ENCODE measurements around the gene PCDHB13. TPM values are rescaled to one million over a fixed set of nuclear protein-coding genes. Genes with fewer than 3 reads are reported as not detected.

The PCDHB13 gene
- total RNA-seq = under 0.01 and 0.12 TPM in 2 replicates

GRCh38 chr5:141213656-141214339, at the start of gene PCDHB13:
Gene PCDHB13, plus strand, starts transcription at chr5:141213919. Its CDS starts 205 bp downstream, at chr5:141214124.

GRCh38 chr5:141172381-141173204, 41.1 kb upstream of the PCDHB13 start, which contains the start of gene PCDHB7:
Gene PCDHB7, plus strand, starts transcription at chr5:141172644. Its CDS starts 192 bp downstream, at chr5:141172836.

GRCh38 chr5:141177577-141178191, 36.0 kb upstream of the PCDHB13 start, which contains the start of gene PCDHB8:
Gene PCDHB8, plus strand, starts transcription at chr5:141177790. Its CDS starts 245 bp downstream, at chr5:141178035.

GRCh38 chr5:141182248-141182647, 31.5 kb upstream of the PCDHB13 start, which contains the start of gene PCDHB16:
Gene PCDHB16, plus strand, starts transcription at chr5:141182387. Its CDS starts 173 bp downstream, at chr5:141182560.

GRCh38 chr5:141186897-141187512, 26.7 kb upstream of the PCDHB13 start, which contains the start of gene PCDHB9:
Gene PCDHB9, plus strand, starts transcription at chr5:141187161. Its CDS starts 158 bp downstream, at chr5:141187319.

GRCh38 chr5:141192110-141192725, 21.5 kb upstream of the PCDHB13 start, which contains the start of gene PCDHB10:
Gene PCDHB10, plus strand, starts transcription at chr5:141192353. Its CDS starts 200 bp downstream, at chr5:141192553.

GRCh38 chr5:141199359-141200235, 14.1 kb upstream of the PCDHB13 start, which contains the start of gene PCDHB11:
Gene PCDHB11, plus strand, starts transcription at chr5:141199627. Its CDS starts 148 bp downstream, at chr5:141199775.

GRCh38 chr5:141208478-141208877, 5.2 kb upstream of the PCDHB13 start, which contains the start of gene PCDHB12:
Gene PCDHB12, plus strand, starts transcription at chr5:141208719. Its CDS starts 189 bp downstream, at chr5:141208908.

GRCh38 chr5:141223112-141223783, 9.5 kb downstream of the PCDHB13 start, which contains the start of gene PCDHB14:
Gene PCDHB14, plus strand, starts transcription at chr5:141223343. Its CDS starts 163 bp downstream, at chr5:141223506.

GRCh38 chr5:141245250-141245717, 31.6 kb downstream of the PCDHB13 start, which contains the start of gene PCDHB15:
Gene PCDHB15, plus strand, starts transcription at chr5:141245395. Its CDS starts 184 bp downstream, at chr5:141245579.

Other genes starting within 250 kb of the PCDHB13 start
- gene PCDHAC2, start 247.4 kb upstream of the PCDHB13 start, total RNA-seq = 0.55 and 1.9 TPM in 2 replicates
- gene PCDHB1, start 162.5 kb upstream of the PCDHB13 start, total RNA-seq = not detected in 2 replicates
- 0.55 and 2.0 TPM in 2 replicates for gene PCDHB2, start 119.3 kb upstream of the PCDHB13 start, total RNA-seq
- 0.75 and 0.77 TPM in 2 replicates for gene PCDHB3, start 113.4 kb upstream of the PCDHB13 start, total RNA-seq
- under 0.01 and 0.12 TPM in 2 replicates for gene PCDHB4, start 92.1 kb upstream of the PCDHB13 start, total RNA-seq
- 0.22 and 0.50 TPM in 2 replicates for gene PCDHB5, start 78.7 kb upstream of the PCDHB13 start, total RNA-seq
- under 0.01 TPM in 2 replicates for gene PCDHB6, start 63.9 kb upstream of the PCDHB13 start, total RNA-seq
- gene PCDHB7, start 41.3 kb upstream of the PCDHB13 start, total RNA-seq = 0.11 and 0.12 TPM in 2 replicates
- gene PCDHB8, start 36.1 kb upstream of the PCDHB13 start, total RNA-seq = 0.11 and 0.25 TPM in 2 replicates
- 0.12 and 0.33 TPM in 2 replicates for gene PCDHB16, start 31.5 kb upstream of the PCDHB13 start, total RNA-seq
- gene PCDHB9, start 26.8 kb upstream of the PCDHB13 start, total RNA-seq = under 0.01 TPM in 2 replicates
- 0.11 and 0.12 TPM in 2 replicates for gene PCDHB10, start 21.6 kb upstream of the PCDHB13 start, total RNA-seq
- under 0.01 TPM in 1 of 2 replicates, not detected in the other for gene PCDHB11, start 14.3 kb upstream of the PCDHB13 start, total RNA-seq
- under 0.01 and 0.12 TPM in 2 replicates for gene PCDHB12, start 5.2 kb upstream of the PCDHB13 start, total RNA-seq
- gene PCDHB14, start 9.4 kb downstream of the PCDHB13 start, total RNA-seq = 0.11 and 0.12 TPM in 2 replicates
- gene PCDHB15, start 31.5 kb downstream of the PCDHB13 start, total RNA-seq = under 0.01 and 0.37 TPM in 2 replicates
- 0.50 and 0.66 TPM in 2 replicates for gene SLC25A2, start 90.1 kb downstream of the PCDHB13 start, total RNA-seq
- 86.1 and 88.3 TPM in 2 replicates for gene TAF7, start 106.9 kb downstream of the PCDHB13 start, total RNA-seq
- gene PCDHGA1, start 116.6 kb downstream of the PCDHB13 start, total RNA-seq = 0.22 and 0.62 TPM in 2 replicates
- gene PCDHGA2, start 124.8 kb downstream of the PCDHB13 start, total RNA-seq = 0.89 and 2.2 TPM in 2 replicates
- gene PCDHGA3, start 129.9 kb downstream of the PCDHB13 start, total RNA-seq = 0.22 and 0.87 TPM in 2 replicates
- gene PCDHGB1, start 136.2 kb downstream of the PCDHB13 start, total RNA-seq = 0.44 and 1.2 TPM in 2 replicates
- 2.2 and 5.2 TPM in 2 replicates for gene PCDHGA4, start 141.1 kb downstream of the PCDHB13 start, total RNA-seq
- 1.2 and 1.7 TPM in 2 replicates for gene PCDHGB2, start 146.1 kb downstream of the PCDHB13 start, total RNA-seq
- 0.55 and 0.87 TPM in 2 replicates for gene PCDHGA5, start 150.2 kb downstream of the PCDHB13 start, total RNA-seq
- gene PCDHGB3, start 156.3 kb downstream of the PCDHB13 start, total RNA-seq = 2.3 and 4.2 TPM in 2 replicates
- 1.7 and 3.2 TPM in 2 replicates for gene PCDHGA6, start 160.0 kb downstream of the PCDHB13 start, total RNA-seq
- gene PCDHGA7, start 168.8 kb downstream of the PCDHB13 start, total RNA-seq = 1.3 and 4.0 TPM in 2 replicates
- gene PCDHGB4, start 173.8 kb downstream of the PCDHB13 start, total RNA-seq = 11.3 and 20.9 TPM in 2 replicates
- 1.1 and 2.4 TPM in 2 replicates for gene PCDHGA8, start 178.7 kb downstream of the PCDHB13 start, total RNA-seq
- 16.2 and 25.0 TPM in 2 replicates for gene PCDHGB5, start 184.0 kb downstream of the PCDHB13 start, total RNA-seq
- gene PCDHGA9, start 188.9 kb downstream of the PCDHB13 start, total RNA-seq = 4.0 and 4.2 TPM in 2 replicates
- gene PCDHGB6, start 194.1 kb downstream of the PCDHB13 start, total RNA-seq = 2.4 and 2.9 TPM in 2 replicates
- 4.9 and 5.2 TPM in 2 replicates for gene PCDHGA10, start 199.1 kb downstream of the PCDHB13 start, total RNA-seq
- 6.0 and 7.4 TPM in 2 replicates for gene PCDHGB7, start 203.8 kb downstream of the PCDHB13 start, total RNA-seq
- gene PCDHGA11, start 207.1 kb downstream of the PCDHB13 start, total RNA-seq = 11.7 and 13.6 TPM in 2 replicates
- 15.5 and 21.5 TPM in 2 replicates for gene PCDHGA12, start 216.6 kb downstream of the PCDHB13 start, total RNA-seq

Data from uterine smooth muscle cell (primary cell).